Natural killer cell (primary cell): ENCODE results near the gene PHF5A. TPM values are rescaled to one million over a fixed set of nuclear protein-coding genes. Genes with fewer than 3 reads are reported as not detected.

Experiments used
- ATAC-seq, 3 donors: fragments of 150-1000 bp in 2 of 3; fragments of 200-7000 bp in 1 of 3; cut with Tn5 transposase; 1 replicate in 1 of 3; 2 replicates in 2 of 3; pipeline ENCODE4 v1.10.0; 2021; ENCODE audit warnings: mild to moderate bottlenecking in 2 of 3, moderate library complexity in 2 of 3
- DNase-seq, 2 donors: peaks; one replicate each; pipeline versions ENCODE4 v3.0.0 to v3.0.0-alpha.2; 2013 to 2021; ENCODE audit warnings: mixed read lengths in 1 of 2
- H3K27ac ChIP-seq: one replicate; pipeline ENCODE4 v1.5.1; 2013; ENCODE audit warnings: mild to moderate bottlenecking, low read length
- H3K27me3 ChIP-seq: one replicate; pipeline ENCODE4 v1.6.1; 2013; ENCODE audit warnings: low read length; ENCODE audit not compliant: control insufficient read depth, insufficient read depth
- H3K36me3 ChIP-seq: one replicate; pipeline ENCODE4 v1.6.1; 2013; ENCODE audit warnings: low read length; ENCODE audit not compliant: control insufficient read depth, insufficient read depth
- H3K4me1 ChIP-seq: one replicate; pipeline ENCODE4 v1.6.1; 2013; ENCODE audit warnings: low read length; ENCODE audit not compliant: control insufficient read depth, insufficient read depth
- H3K4me3 ChIP-seq: one replicate; pipeline ENCODE4 v1.5.1; 2013; ENCODE audit warnings: low read length
- H3K9me3 ChIP-seq: one replicate; pipeline ENCODE4 v1.6.1; 2013; ENCODE audit warnings: low read length; ENCODE audit not compliant: control insufficient read depth, insufficient read depth
- H3K27ac Mint-ChIP-seq, 2 donors: one replicate each; pipeline ENCODE4 v1.8.0; 2022; ENCODE audit warnings: mild to moderate bottlenecking in 2 of 2, mixed read lengths in 2 of 2, moderate library complexity in 1 of 2
- H3K27me3 Mint-ChIP-seq, 2 donors: one replicate each; pipeline ENCODE4 v1.8.0; 2022; ENCODE audit warnings: low read depth in 2 of 2, mixed read lengths in 2 of 2
- H3K36me3 Mint-ChIP-seq: one replicate; pipeline ENCODE4 v1.8.0; 2022; ENCODE audit warnings: mixed read lengths
- H3K4me1 Mint-ChIP-seq, 2 donors: one replicate each; pipeline ENCODE4 v1.8.0; 2022; ENCODE audit warnings: mixed read lengths in 2 of 2
- H3K4me3 Mint-ChIP-seq: one replicate; pipeline ENCODE4 v1.8.0; 2022; ENCODE audit warnings: mild to moderate bottlenecking, moderate library complexity, mixed read lengths
- H3K9me3 Mint-ChIP-seq, 2 donors: one replicate each; pipeline ENCODE4 v1.8.0; 2022; ENCODE audit warnings: mixed read lengths in 2 of 2
- WGBS: methylation state at CpG from one replicate; pipeline ENCODE4 v1.1.7; 2013; ENCODE audit warnings: missing lambda C conversion rate; ENCODE audit not compliant: insufficient coverage; 5-methylcytosine and 5-hydroxymethylcytosine counted together
- intact Hi-C: fragments of 100-400 bp; cut with micrococcal nuclease; formaldehyde crosslinking; loops from one replicate; pipeline ENCODE4 v1.14.2; 2022
- total RNA-seq, 4 donors: library from RNA; stranded (reverse); fragments of 120-200 nt in 1 of 4; gene quantifications; one replicate each; pipeline versions ENCODE4 v1.2.3 to v1.2.4, GENCODE V29; 2013 to 2022
- TF ChIP-seq, protein P1 (sequence below): fragments of 200-600 bp; IDR thresholded peaks from one replicate; pipeline ENCODE4 v1.8.0; 2022; ENCODE audit warnings: antibody characterized with exemption

Gene PHF5A
- total RNA-seq, 3 donors from 2014 or later (not counting 1 experiment from before 2014, with no cell fraction given): 31.8 to 41.8 (median 37.6) TPM

DNA sequence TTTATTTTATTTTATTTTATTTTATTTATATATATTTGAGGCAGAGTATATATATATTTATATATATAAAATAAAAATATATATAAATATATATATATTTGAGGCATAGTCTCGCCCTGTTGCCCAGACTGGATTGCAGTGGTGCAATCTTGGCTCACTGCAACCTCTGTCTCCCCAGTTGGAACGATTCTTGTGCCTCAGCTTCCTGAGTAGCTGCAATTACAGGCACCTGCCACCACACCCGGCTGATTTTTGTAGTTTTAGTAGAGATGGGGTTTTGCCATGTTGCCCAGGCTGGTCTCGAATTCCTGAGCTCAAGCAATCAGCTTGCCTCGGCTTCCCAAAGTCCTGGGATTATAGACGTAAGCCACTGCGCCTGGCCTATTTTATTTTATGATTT is 31.8 kb upstream of the PHF5A start:
- intact Hi-C loops: no loop called here
- no peaks in the 10 kb centered on the region for H3K4me1 ChIP-seq
- Mint-ChIP-seq H3K27me3 (no peaks in the 10 kb centered on the region), H3K27ac (no peak overlapping the region), H3K4me1 (no peaks in the 10 kb centered on the region), H3K36me3 (no peaks in the 10 kb centered on the region), H3K4me3 (no peak overlapping the region), H3K9me3 (no peaks in the 10 kb centered on the region)
- no peak for DNase-seq
- no peaks in the 10 kb centered on the region for H3K9me3 ChIP-seq
- WGBS: 88% methylated on average over 7 of the region's 7 CpGs
- H3K4me3 ChIP-seq: no peak overlapping the region
- TF ChIP-seq, protein P1, sequence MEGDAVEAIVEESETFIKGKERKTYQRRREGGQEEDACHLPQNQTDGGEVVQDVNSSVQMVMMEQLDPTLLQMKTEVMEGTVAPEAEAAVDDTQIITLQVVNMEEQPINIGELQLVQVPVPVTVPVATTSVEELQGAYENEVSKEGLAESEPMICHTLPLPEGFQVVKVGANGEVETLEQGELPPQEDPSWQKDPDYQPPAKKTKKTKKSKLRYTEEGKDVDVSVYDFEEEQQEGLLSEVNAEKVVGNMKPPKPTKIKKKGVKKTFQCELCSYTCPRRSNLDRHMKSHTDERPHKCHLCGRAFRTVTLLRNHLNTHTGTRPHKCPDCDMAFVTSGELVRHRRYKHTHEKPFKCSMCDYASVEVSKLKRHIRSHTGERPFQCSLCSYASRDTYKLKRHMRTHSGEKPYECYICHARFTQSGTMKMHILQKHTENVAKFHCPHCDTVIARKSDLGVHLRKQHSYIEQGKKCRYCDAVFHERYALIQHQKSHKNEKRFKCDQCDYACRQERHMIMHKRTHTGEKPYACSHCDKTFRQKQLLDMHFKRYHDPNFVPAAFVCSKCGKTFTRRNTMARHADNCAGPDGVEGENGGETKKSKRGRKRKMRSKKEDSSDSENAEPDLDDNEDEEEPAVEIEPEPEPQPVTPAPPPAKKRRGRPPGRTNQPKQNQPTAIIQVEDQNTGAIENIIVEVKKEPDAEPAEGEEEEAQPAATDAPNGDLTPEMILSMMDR: no peak
- H3K36me3 ChIP-seq: peaks cover 21% of the 10 kb centered on the region
- H3K27me3 ChIP-seq: no peaks in the 10 kb centered on the region
- no peak for ATAC-seq
- no peak overlapping the region for H3K27ac ChIP-seq

DNA sequence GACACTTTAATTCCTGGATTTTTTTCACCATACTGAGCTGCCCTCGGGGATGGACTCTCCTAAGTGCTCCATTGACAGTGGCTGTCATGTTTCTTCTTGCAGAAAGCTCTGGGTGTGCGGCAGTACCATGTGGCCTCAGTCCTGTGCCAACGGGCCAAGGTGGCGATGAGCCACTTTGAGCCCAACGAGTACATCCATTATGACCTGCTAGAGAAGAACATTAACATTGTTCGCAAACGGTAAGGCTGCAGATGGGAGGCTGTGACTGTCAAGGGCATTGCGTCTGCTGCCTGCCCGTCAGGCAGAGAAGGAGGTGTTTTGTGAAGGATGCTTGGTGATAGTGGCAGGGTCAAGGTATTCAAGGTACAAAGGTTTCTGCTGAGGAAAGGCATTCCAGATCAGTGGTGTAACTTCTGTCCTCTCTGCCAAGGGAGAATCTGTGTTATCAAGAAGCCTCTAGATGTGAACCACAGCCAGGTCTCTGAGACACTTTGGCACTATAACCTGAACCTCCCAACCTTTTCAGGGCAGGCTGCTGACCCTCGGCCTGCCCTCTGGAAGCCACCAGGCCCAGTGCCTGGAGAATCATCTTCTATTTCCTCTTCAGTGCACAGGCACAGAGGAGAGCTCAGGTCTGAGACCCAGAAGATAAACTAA is 31.3 kb upstream of the PHF5A start:
- no peaks in the 10 kb centered on the region for H3K4me1 Mint-ChIP-seq
- 96% methylated on average over 10 of the region's 10 CpGs for WGBS

DNA sequence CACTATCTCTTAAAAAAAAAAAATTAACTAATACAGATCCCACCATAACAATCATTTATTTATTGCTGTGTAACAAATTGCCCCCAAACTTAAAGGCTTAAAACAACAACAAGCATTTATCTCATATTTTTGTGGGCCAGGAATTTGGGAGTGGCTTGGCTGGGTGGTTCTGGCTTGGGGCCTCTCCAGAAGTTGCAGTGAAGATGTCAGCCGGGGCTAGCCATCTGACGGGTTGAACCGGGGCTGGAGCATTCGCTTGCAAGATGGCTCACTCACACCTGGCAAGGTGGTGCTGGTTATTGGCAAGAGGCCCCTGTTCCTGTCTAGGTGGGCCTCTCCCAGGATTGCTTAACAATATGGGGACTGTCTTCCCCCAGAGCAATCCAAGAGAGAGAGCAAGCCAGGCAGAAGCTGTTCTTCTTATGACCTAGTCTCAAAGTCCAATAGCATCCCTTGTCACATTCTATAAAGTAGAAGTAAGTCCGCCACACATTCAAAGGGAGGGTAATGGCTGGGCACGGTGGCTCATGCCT is 29.9 kb upstream of the PHF5A start:
- no peak overlapping the region for H3K4me3 ChIP-seq
- WGBS: 97% methylated on average over 6 of the region's 6 CpGs
- Mint-ChIP-seq H3K27me3 (no peaks in the 10 kb centered on the region), H3K4me3 (no peak overlapping the region), H3K27ac (no peak overlapping the region), H3K9me3 (no peaks in the 10 kb centered on the region), H3K36me3 (no peaks in the 10 kb centered on the region), H3K4me1 (no peaks in the 10 kb centered on the region)
- TF ChIP-seq, protein P1: no peak
- H3K4me1 ChIP-seq: no peaks in the 10 kb centered on the region
- H3K27me3 ChIP-seq: no peaks in the 10 kb centered on the region
- H3K9me3 ChIP-seq: no peaks in the 10 kb centered on the region
- H3K27ac ChIP-seq: no peak overlapping the region
- DNase-seq: no peak
- intact Hi-C loops: no loop called here
- peaks cover 14% of the 10 kb centered on the region for H3K36me3 ChIP-seq
- ATAC-seq: no peak

More for the DNA sequence above, 31.3 kb upstream of the PHF5A start:
- Histone ChIP-seq H3K9me3 (no peaks in the 10 kb centered on the region), H3K36me3 (peaks cover 19% of the 10 kb centered on the region), H3K4me3 (no peak overlapping the region), H3K4me1 (no peaks in the 10 kb centered on the region), H3K27me3 (no peaks in the 10 kb centered on the region), H3K27ac (no peak overlapping the region)
- H3K9me3 Mint-ChIP-seq: no peaks in the 10 kb centered on the region
- no peaks in the 10 kb centered on the region for H3K27me3 Mint-ChIP-seq
- TF ChIP-seq, protein P1: no peak
- no peak overlapping the region for H3K27ac Mint-ChIP-seq
- intact Hi-C loops: no loop called here
- ATAC-seq (no peak), DNase-seq (no peak)
- H3K36me3 Mint-ChIP-seq: no peaks in the 10 kb centered on the region
- H3K4me3 Mint-ChIP-seq: no peak overlapping the region
